HG03571 (cell line): ENCODE measurements around the gene API5.
"Not testable (repeated sequence)": the region's sequence is repeated elsewhere in the genome, so short reads cannot be mapped to it uniquely, and the experiment has no call there.

Experiments used
- ATAC-seq: cut with Tn5 transposase; IDR thresholded peaks from one replicate; pipeline ENCODE4 v1.9.1; 2021; ENCODE audit not compliant: unreplicated experiment

Gene API5

GRCh38 chr11:43311791-43312607 is at the start of gene API5:
API5 (plus strand) TSS chr11:43311996; CDS start chr11:43312128, 132 bp downstream.
- ATAC-seq = peak; percentile 99

- no peak for ATAC-seq
Measured at GRCh38 chr11:43267856-43268580, 43.8 kb upstream of the API5 start.

GRCh38 chr11:43268786-43269185 is 43.0 kb upstream of the API5 start:
- ATAC-seq = no peak

- ATAC-seq = no peak
Measured at GRCh38 chr11:43269254-43269918, 42.4 kb upstream of the API5 start.

GRCh38 chr11:43270468-43270867 is 41.3 kb upstream of the API5 start:
- no peak for ATAC-seq

GRCh38 chr11:43278193-43278956 is 33.4 kb upstream of the API5 start:
- ATAC-seq = no peak

GRCh38 chr11:43282607-43283440 is 29.0 kb upstream of the API5 start:
- peak; percentile 62 for ATAC-seq

GRCh38 chr11:43285826-43286225 is 26.0 kb upstream of the API5 start:
- no peak for ATAC-seq

GRCh38 chr11:43289368-43289767 is 22.4 kb upstream of the API5 start:
- ATAC-seq = no peak

GRCh38 chr11:43298397-43298796 is 13.4 kb upstream of the API5 start:
- no peak for ATAC-seq

- ATAC-seq = no peak
Measured at GRCh38 chr11:43315966-43316365, 4.2 kb downstream of the API5 start.

GRCh38 chr11:43316451-43316850 is 4.7 kb downstream of the API5 start:
- no peak for ATAC-seq

- ATAC-seq = no peak
Measured at GRCh38 chr11:43327987-43328386, 16.2 kb downstream of the API5 start.

- ATAC-seq = no peak
Measured at GRCh38 chr11:43328482-43328881, 16.7 kb downstream of the API5 start.

- ATAC-seq = no peak
Measured at GRCh38 chr11:43341159-43341558, 29.4 kb downstream of the API5 start.

- not testable (repeated sequence) for ATAC-seq
Measured at GRCh38 chr11:43351426-43351825, 39.6 kb downstream of the API5 start.

- ATAC-seq = no peak
Measured at GRCh38 chr11:43354311-43354710, 42.5 kb downstream of the API5 start.

- ATAC-seq = no peak
Measured at GRCh38 chr11:43356336-43356735, 44.5 kb downstream of the API5 start.

- ATAC-seq = no peak
Measured at GRCh38 chr11:43358279-43358800, 46.5 kb downstream of the API5 start.
